Activated CD8-positive, alpha-beta memory T cell treated with anti-CD3 and anti-CD28 coated beads for 36 hours (primary cell): Measurements from ENCODE around the gene SEM1. TPM values are rescaled to one million over a fixed set of nuclear protein-coding genes. Genes with fewer than 3 reads are reported as not detected.
"Not testable (repeated sequence)": the region's sequence is repeated elsewhere in the genome, so short reads cannot be mapped to it uniquely, and the experiment has no call there.

Experiments used
- CTCF ChIA-PET: fragments of 350-600 bp; sonication (Branson Sonifier 250); formaldehyde crosslinking; loops from one replicate; lab custom pipeline; 2021; ENCODE audit warnings: antibody characterized with exemption; lab: Charles Lee
- POLR2A ChIA-PET: fragments of 350-600 bp; sonication (Branson Sonifier 250); formaldehyde crosslinking; loops from one replicate; lab custom pipeline; 2021; ENCODE audit warnings: antibody characterized with exemption; lab: Charles Lee
- total RNA-seq, 2 experiments: library from RNA; stranded (reverse); gene quantifications; one replicate each; pipeline ENCODE4 v1.2.3, GENCODE V29; 2021

SEM1 gene
- total RNA-seq: 10 to 100 TPM; 41.1 to 49.2 TPM

GRCh38 chr7:96709381-96710228, at the start of gene SEM1:
SEM1 (minus strand) TSS chr7:96709846; CDS start chr7:96709763, 83 bp downstream.
- CTCF ChIA-PET: no interaction called here

GRCh38 chr7:96757880-96758279, 48.2 kb upstream of the SEM1 start:
- POLR2A ChIA-PET, CTCF ChIA-PET: not testable (repeated sequence)

More at GRCh38 chr7:96709381-96710228, at the start of gene SEM1:
- POLR2A ChIA-PET: no interaction called here

- CTCF ChIA-PET: no interaction called here
Measured at GRCh38 chr7:96747418-96747940, 37.8 kb upstream of the SEM1 start.

GRCh38 chr7:96740130-96740529, 30.5 kb upstream of the SEM1 start:
- ChIA-PET CTCF (no interaction called here), POLR2A (no interaction called here)

More at GRCh38 chr7:96747418-96747940, 37.8 kb upstream of the SEM1 start:
- POLR2A ChIA-PET: no interaction called here

GRCh38 chr7:96739609-96740008, 30.0 kb upstream of the SEM1 start:
- CTCF ChIA-PET: no interaction called here
- POLR2A ChIA-PET: no interaction called here

GRCh38 chr7:96739167-96739566, 29.5 kb upstream of the SEM1 start:
- CTCF ChIA-PET: no interaction called here
- POLR2A ChIA-PET: no interaction called here

- CTCF ChIA-PET: no interaction called here
- POLR2A ChIA-PET: no interaction called here
Measured at GRCh38 chr7:96738705-96739104, 29.1 kb upstream of the SEM1 start.

GRCh38 chr7:96737545-96738050, 28.0 kb upstream of the SEM1 start:
- ChIA-PET CTCF (no interaction called here), POLR2A (no interaction called here)

GRCh38 chr7:96734343-96734742, 24.7 kb upstream of the SEM1 start:
- ChIA-PET POLR2A (no interaction called here), CTCF (no interaction called here)

GRCh38 chr7:96729820-96730219, 20.2 kb upstream of the SEM1 start:
- ChIA-PET POLR2A (no interaction called here), CTCF (no interaction called here)

- POLR2A ChIA-PET: no interaction called here
- CTCF ChIA-PET: no interaction called here
Measured at GRCh38 chr7:96728139-96728538, 18.5 kb upstream of the SEM1 start.

- ChIA-PET POLR2A (no interaction called here), CTCF (no interaction called here)
Measured at GRCh38 chr7:96727534-96728088, 18.0 kb upstream of the SEM1 start.

- POLR2A ChIA-PET: no interaction called here
- CTCF ChIA-PET: no interaction called here
Measured at GRCh38 chr7:96723622-96724021, 14.0 kb upstream of the SEM1 start.

- POLR2A ChIA-PET, CTCF ChIA-PET: not testable (repeated sequence)
Measured at GRCh38 chr7:96722928-96723327, 13.3 kb upstream of the SEM1 start.

- CTCF ChIA-PET: no interaction called here
- POLR2A ChIA-PET: no interaction called here
Measured at GRCh38 chr7:96720843-96721242, 11.2 kb upstream of the SEM1 start.

GRCh38 chr7:96719164-96719563, 9.5 kb upstream of the SEM1 start:
- POLR2A ChIA-PET: no interaction called here
- CTCF ChIA-PET: no interaction called here

- POLR2A ChIA-PET: no interaction called here
Measured at GRCh38 chr7:96718107-96719003, 8.7 kb upstream of the SEM1 start.

GRCh38 chr7:96713037-96713436, 3.4 kb upstream of the SEM1 start:
- POLR2A ChIA-PET: no interaction called here
- CTCF ChIA-PET: no interaction called here

More at GRCh38 chr7:96718107-96719003, 8.7 kb upstream of the SEM1 start:
- CTCF ChIA-PET: no interaction called here

GRCh38 chr7:96710544-96710943, 898 bp upstream of the SEM1 start:
- ChIA-PET POLR2A (no interaction called here), CTCF (no interaction called here)

GRCh38 chr7:96708872-96709271, 774 bp downstream of the SEM1 start:
- CTCF ChIA-PET: no interaction called here
- POLR2A ChIA-PET: interaction anchor here (0.7 kb wide), 1 partner anchor 340 kb away, joined by 4 read pairs; no protein-coding TSS in a partner anchor
